Measurements from ENCODE around the gene GSTA5.
"Not testable (repeated sequence)": the region's sequence is repeated elsewhere in the genome, so short reads cannot be mapped to it uniquely, and the experiment has no call there.

GRCh38 chr6:52799272-52799671 is 41.3 kb downstream of the GSTA5 start:
- TF ChIP-seq CTCF (conservative IDR thresholded peaks at IDR 0.05); ZFX (IDR thresholded peaks at IDR 0.05): not testable (repeated sequence)

All from C4-2B (cell line).